ENCODE results near the gene GABRD.

The GABRD gene

GRCh38 chr1:2019571-2020309 lies 595 bp downstream of the GABRD start:
- no peak for DNase-seq

DNA sequence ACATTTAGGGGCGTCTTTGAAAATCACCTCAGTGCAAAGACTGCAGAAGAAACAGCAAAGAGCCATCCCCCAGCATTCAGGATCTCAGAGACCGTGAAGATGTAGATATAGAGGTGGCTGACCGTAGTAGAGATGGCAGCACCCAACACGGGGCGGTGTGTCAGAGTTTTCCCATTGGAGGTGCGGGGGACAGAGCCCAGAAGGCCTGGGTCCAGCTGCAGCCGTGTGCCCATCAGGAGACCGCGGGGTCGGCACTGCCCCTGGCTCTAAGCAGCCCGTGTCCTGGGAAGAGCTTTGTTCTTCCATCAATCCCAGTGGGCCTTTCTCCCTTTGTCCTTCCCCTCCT lies 1.1 kb downstream of the GABRD start:
- no peak for DNase-seq

DNA sequence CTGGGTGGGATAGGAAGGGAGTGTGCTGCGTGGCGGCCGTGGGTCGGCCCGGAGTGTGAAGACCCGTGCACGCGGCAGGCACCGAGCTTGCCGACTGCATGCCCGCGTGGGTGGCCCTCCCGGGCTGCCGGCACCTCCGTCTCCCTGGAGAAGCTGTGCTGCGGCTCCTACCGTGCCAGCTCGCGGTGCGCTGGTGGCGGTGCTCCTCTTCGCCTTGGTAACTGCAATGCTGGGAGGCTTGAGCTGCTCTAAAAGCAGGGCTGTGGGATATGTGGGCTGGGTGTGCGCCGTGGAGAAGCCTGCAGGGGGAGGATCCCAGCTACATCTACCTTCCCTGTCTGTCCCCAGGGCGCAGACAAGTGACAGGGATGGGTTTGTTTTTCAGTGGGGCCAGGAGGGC lies 2.4 kb downstream of the GABRD start:
- no peak for DNase-seq

DNA sequence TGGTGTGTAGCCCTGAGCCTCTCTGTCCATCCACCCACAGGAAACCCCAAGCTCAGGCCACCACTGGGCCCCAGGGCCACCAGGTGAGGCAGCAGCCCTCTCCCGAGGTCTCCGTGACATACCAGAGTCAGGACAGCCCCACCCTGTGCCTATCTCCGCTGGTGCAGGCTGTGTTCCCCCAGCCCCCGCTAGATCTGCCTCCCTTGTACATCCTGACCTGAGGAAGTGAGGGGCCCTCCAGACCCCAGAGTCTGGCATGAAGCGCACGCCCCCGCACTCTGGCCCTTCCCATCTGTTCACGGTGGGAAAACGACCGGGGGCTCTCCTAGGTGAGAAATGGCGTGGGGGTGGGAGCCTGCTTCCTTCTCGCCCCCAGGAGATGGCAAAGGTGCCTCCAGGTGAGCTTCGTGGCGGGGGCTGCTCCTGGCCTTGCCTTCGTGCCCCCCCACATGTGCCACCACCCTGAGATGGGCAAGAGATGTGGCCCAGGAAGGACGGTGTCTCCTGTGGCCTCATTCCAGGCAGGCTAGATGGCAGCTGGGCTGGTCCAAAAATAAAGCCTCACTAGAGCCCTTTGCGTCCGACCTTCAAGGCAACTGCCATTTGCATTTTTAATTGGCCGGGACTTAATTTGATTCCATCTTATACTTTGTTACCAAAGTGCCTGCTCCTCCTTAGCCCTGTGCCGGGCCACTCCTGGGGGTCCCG lies 3.1 kb downstream of the GABRD start:
- DNase-seq: no peak

- DNase-seq: no peak
Observed at GRCh38 chr1:2023187-2023586, 4.0 kb downstream of the GABRD start.

GRCh38 chr1:2024451-2024850 lies 5.3 kb downstream of the GABRD start:
- DNase-seq: no peak

DNA sequence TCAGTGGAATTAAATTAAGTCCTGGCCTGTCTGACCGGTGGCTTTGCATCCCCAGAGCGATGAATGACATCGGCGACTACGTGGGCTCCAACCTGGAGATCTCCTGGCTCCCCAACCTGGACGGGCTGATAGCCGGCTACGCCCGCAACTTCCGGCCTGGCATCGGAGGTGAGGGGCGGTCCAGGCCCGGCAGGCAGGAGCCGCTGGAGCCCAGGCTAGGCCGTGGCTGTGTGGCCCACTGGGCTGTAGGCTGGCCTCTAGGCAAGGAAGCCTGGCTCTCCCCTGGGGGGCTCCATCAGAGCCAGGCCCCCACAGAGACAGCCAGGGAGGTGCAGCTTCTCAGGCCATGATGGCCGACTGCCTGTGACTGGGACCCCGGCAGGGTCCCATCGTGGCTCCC lies 5.7 kb downstream of the GABRD start:
- DNase-seq: no peak

DNA sequence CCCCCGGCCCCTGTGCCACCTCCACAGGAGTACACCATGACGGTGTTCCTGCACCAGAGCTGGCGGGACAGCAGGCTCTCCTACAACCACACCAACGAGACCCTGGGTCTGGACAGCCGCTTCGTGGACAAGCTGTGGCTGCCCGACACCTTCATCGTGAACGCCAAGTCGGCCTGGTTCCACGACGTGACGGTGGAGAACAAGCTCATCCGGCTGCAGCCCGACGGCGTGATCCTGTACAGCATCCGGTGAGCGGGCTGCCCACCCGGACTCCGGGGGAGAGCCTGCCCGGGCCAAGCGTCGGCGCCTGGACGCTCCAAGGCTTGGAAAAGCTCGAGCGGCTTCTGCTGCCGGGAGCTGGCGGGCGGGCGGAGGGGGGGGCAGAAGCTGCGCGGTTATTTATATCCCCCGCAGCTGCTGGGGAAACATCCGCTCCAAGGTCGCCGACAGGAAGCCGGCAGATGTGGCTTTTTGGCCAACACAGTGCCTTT lies 6.4 kb downstream of the GABRD start:
- no peak for DNase-seq

GRCh38 chr1:2027961-2028583 lies 8.9 kb downstream of the GABRD start:
- no peak for DNase-seq

DNA sequence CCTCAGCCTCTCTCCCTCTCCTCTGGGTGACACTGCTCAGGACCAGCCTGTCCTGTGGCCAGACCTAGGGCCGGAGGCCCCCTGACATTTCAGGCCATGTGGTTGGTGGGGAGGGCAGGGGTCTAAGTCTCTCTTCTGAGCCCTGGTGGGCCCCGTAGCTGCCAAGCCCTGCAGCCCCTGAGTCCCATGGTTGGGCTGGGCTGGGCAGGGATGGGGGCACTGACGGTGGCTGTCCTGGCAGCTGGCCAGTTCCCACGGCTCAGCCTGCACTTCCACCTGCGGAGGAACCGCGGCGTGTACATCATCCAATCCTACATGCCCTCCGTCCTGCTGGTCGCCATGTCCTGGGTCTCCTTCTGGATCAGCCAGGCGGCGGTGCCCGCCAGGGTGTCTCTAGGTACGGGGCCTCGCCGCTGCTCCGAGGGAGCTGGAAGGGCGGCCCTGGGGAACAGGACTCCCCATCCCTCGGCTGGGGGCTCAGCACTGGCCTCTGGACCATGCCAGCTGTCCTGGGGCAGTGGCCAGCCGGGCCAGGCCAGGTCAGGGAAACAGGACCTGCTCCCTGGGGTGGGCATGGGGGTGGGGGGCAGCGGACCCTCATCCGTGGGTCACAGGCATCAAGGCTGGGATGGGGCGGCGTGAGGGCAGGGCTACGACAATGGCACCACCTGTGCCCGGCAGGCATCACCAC lies 9.9 kb downstream of the GABRD start:
- no peak for DNase-seq

GRCh38 chr1:2029561-2029960 lies 10.4 kb downstream of the GABRD start:
- no peak for DNase-seq

- no peak for DNase-seq
Observed at GRCh38 chr1:2030076-2030871, 11.1 kb downstream of the GABRD start.

- no peak for DNase-seq
Observed at GRCh38 chr1:2031546-2032540, 12.7 kb downstream of the GABRD start.

- DNase-seq: no peak
Observed at GRCh38 chr1:2032737-2033136, 13.6 kb downstream of the GABRD start.

DNA sequence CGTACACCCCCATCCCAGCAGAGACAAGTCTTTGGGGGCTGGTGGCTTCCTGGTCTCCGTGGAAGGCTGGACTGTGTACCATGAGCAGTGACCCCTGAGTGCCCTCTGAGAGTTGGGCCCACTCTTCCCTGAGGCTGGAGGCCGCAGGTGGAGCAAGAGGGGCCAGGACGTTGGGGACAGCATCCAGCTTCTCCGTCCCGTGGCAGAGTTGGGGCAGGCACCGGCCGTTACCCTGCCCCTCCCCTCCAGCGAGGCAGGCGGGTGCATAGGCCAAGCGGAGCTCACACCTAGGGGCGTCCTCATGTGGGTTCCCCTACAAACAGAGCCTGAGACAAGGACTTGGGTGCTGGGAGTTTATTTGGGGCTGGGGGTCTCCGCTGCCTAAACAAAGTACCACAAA lies 14.0 kb downstream of the GABRD start:
- DNase-seq: no peak

GRCh38 chr1:2036287-2036686 lies 17.1 kb downstream of the GABRD start:
- DNase-seq: no peak

DNA sequence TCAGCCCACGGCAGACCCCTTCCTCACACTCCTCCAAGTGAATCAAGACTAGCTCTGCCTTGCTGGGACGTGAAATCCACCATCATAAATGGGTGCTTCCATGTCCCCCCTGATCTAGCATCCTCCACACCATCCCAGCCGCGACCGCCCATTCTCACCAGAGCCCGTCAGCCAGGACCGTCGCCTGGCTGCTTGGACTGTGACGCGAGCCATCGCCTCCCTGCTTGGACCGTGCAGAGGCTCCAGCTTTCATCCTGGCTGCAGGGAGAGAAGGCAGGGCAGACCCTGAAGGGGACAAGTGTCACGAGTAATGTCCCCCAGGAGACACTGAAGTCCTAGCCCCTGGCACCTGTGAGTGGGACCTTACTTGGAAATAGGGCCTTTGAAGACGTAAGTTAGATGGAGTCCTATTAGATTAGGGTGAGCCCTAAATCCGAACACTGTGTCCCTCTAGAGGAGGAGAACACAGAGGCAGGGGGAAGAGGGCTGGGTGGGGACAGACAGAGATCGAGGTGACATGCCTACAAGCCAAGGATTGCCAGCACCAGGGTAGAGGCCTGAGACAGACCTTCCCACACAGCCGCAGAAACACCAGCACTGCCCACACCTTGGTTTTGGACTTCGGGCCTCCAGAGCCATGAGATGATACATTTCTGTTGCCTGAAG lies 18.3 kb downstream of the GABRD start:
- DNase-seq: no peak

DNA sequence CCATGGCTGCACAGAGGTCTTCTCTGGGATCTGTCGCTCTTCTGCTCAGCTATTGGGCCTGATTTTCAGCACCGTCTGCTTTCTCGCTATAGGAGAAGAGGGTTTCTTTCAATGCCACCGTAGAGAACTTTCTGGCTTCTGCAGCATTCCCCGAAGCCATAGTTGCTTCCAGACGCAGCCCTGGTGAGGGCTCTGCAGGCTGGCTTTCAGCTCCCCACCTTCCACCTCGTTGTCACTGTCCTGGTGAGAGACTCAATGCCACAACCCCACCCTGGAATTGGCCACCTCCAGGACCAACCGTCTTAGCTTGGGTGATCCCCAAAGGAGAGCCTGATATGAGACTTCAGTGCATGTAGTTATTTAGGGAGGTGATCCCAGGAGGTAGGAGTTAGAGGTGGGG lies 19.1 kb downstream of the GABRD start:
- no peak for DNase-seq

DNA sequence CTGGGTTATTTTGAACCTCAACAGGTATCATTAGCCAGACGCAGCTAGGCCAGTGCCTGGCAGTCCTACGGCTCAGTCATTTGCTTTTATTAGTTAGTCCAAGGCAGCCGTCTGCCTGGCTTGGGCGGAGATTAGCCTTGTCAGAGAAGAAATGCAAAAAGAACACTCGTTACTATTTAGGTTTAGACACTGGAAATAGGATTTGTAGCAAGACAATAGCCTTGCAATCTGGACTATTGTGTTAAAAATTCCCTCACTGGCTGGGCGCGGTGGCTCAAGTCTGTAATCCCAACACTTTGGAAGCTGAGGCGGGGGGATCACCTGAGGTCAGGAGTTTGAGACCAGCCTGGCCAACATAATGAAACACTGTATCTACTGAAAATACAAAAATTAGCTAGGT lies 20.1 kb downstream of the GABRD start:
- no peak for DNase-seq

DNA sequence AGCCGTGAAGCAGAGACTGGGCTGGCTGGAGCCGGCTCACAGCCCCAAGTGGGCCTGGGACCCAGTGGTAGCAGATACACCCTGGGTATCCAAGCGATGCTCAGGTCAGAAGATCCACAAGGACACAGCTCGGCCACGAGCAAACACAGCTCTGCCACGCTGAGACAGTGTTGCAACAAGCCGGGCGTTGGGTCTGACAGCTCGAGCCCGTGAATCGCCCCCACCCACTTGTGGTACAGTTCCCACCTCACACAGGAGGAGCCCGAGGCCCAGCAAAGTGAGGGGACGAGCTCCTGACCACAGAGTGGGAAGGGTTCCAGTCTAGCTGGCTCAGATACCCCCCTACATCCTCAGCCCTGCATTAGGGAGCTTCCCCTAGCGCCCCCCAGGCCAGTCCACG lies 22.2 kb downstream of the GABRD start:
- no peak for DNase-seq

GRCh38 chr1:2041887-2042286 lies 22.7 kb downstream of the GABRD start:
- no peak for DNase-seq

Data from T1000 (cell line).